RKO (cell line): Measurements from ENCODE around the gene BMP6.

Experiments used
- DNase-seq: peaks from one replicate; pipeline ENCODE4 v3.0.0-alpha.2; 2016; ENCODE audit warnings: low spot score

The BMP6 gene

GRCh38 chr6:7725849-7726415 is at the start of gene BMP6:
TSS of gene BMP6 (plus strand) at chr6:7726099. CDS start at chr6:7726956, 857 bp downstream.
- DNase-seq = no peak

- DNase-seq = no peak
These were observed 48.7 kb upstream of the BMP6 start for GRCh38 chr6:7677229-7677628.

- DNase-seq = no peak
These were observed 45.4 kb upstream of the BMP6 start for GRCh38 chr6:7680393-7681075.

GRCh38 chr6:7681449-7681848 is 44.5 kb upstream of the BMP6 start:
- no peak for DNase-seq

- DNase-seq = no peak
These were observed 41.8 kb upstream of the BMP6 start for GRCh38 chr6:7684076-7684475.

- DNase-seq = no peak
These were observed 41.1 kb upstream of the BMP6 start for GRCh38 chr6:7684843-7685242.

GRCh38 chr6:7685276-7685675 is 40.6 kb upstream of the BMP6 start:
- DNase-seq = no peak

GRCh38 chr6:7687145-7688111 is 38.5 kb upstream of the BMP6 start:
- DNase-seq = no peak

- no peak for DNase-seq
These were observed 34.9 kb upstream of the BMP6 start for GRCh38 chr6:7691021-7691420.

GRCh38 chr6:7691675-7692452 is 34.0 kb upstream of the BMP6 start:
- peak; percentile 47 for DNase-seq

GRCh38 chr6:7692453-7692784 is 33.5 kb upstream of the BMP6 start:
- no peak for DNase-seq

GRCh38 chr6:7693827-7694226 is 32.1 kb upstream of the BMP6 start:
- DNase-seq = no peak

- no peak for DNase-seq
These were observed 29.8 kb upstream of the BMP6 start for GRCh38 chr6:7696061-7696460.

- DNase-seq = no peak
These were observed 28.5 kb upstream of the BMP6 start for GRCh38 chr6:7697432-7697819.

GRCh38 chr6:7697820-7698623 is 27.9 kb upstream of the BMP6 start:
- peak; percentile 37 for DNase-seq

GRCh38 chr6:7701212-7701834 is 24.6 kb upstream of the BMP6 start:
- no peak for DNase-seq

- DNase-seq = no peak
These were observed 22.7 kb upstream of the BMP6 start for GRCh38 chr6:7703148-7703680.

- no peak for DNase-seq
These were observed 20.4 kb upstream of the BMP6 start for GRCh38 chr6:7705483-7705882.

- DNase-seq = no peak
These were observed 19.6 kb upstream of the BMP6 start for GRCh38 chr6:7706269-7706668.

GRCh38 chr6:7707787-7708186 is 18.1 kb upstream of the BMP6 start:
- DNase-seq = no peak

- no peak for DNase-seq
These were observed 6.5 kb upstream of the BMP6 start for GRCh38 chr6:7719364-7719850.
